ENCODE results near the gene BABAM1.

The BABAM1 gene

DNA sequence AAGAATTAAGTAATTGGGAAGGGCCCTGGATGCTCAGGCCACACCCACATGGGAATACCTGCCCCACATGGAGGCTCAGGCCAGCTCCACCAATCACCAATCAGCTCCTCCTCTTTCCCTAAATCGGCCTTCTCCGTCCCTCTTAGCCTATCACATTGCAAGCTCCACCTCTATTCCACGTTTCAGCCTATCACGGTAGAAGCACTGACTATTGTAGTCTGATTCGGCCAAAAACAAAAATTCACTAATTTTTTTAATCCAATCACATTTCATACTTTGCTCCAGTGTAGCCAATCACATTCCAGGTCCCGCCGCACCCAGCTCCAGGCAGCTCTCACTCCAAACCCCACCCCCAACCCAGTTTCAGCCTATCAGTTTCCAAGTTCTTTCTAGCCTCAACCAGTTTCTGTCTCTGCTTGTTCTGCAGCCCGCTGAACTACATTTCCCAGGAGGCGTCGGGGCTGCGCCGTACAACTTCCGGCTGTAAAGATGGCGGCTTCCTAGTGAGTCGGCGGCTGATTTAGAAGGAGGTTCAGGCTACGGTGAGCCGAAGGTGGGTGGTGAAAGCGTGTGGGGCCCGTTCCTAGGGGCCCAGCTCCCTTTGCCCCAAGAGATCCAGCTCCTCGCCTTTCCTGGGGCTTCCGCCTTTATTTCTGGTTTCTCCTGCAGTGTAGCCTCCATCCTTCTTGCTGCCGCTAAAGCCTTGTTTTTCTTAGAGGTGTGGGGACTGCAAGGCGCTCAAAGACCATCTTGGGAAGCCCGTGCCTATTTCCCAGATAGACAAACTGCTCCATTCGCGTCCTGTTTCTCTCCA, at the start of gene BABAM1:
TSS of gene BABAM1 (plus strand) at position 469 of the 814 bp plus-strand sequence. CDS start 1,364 bp downstream, outside the sequence.
- DNase-seq, result peak; percentile 99

DNA sequence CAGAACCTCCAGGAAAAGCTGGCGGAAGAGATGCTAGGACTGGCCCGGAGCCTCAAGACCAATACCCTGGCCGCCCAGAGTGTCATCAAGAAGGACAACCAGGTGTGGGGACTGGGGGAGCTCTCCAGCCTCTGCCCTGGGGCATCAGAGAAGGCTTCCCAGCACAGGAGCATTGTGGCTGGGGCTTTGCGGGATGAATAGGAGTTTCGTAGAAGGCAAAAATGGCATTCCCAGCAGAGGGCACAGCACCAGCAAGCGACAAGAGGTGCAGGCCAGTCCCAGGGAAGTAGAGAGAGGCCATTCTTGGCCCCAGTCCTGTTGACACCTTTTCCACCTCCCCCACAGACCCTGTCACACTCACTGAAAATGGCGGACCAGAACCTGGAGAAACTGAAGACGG, 48.0 kb upstream of the BABAM1 start:
- no peak for DNase-seq

DNA sequence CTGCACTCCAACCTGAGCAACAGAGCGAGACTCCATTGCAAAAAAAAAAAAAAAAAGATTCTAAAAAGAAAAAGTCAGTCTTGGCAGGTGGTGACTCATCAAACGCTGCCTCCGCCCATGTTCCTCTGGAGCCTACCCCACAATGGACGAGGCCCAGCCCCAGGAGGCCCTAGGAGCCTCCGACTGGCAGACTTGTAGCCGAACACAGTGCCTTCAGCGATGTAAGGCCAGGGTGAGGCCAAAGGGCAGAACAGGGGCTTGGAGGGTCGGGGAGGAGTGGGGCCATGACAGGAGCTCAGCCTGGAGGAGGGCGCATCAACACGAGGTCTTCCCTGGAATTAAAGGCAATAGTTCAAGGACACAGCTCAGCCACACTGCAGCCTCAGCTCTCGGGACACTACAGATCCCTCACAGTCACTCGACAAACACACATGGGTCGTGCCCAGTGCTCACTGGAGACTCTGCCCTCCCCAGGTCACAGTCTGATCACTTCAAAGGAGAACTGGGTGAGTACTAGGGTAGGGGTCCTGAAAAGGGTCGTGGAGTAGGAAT, 47.0 kb upstream of the BABAM1 start:
- DNase-seq, result no peak

DNA sequence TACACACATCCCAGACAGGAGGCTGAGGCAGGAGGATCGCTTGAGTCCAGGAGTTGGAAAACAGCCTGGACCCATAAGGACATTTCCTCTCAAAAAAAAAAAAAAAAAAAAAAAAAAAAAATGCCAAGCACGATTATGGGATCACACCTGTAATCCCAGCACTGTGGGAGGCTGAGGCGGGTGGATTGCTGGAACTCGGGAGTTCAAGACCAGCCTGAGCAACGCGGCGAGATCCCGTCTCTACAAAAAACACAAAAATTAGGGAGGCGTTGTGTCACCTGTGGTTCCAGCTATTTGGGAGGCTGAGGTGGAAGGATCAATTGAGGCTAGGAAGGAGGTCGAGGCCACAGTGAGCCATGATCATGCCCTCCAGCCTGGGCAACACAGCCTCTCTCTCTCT, 42.2 kb upstream of the BABAM1 start:
- no peak for DNase-seq

DNA sequence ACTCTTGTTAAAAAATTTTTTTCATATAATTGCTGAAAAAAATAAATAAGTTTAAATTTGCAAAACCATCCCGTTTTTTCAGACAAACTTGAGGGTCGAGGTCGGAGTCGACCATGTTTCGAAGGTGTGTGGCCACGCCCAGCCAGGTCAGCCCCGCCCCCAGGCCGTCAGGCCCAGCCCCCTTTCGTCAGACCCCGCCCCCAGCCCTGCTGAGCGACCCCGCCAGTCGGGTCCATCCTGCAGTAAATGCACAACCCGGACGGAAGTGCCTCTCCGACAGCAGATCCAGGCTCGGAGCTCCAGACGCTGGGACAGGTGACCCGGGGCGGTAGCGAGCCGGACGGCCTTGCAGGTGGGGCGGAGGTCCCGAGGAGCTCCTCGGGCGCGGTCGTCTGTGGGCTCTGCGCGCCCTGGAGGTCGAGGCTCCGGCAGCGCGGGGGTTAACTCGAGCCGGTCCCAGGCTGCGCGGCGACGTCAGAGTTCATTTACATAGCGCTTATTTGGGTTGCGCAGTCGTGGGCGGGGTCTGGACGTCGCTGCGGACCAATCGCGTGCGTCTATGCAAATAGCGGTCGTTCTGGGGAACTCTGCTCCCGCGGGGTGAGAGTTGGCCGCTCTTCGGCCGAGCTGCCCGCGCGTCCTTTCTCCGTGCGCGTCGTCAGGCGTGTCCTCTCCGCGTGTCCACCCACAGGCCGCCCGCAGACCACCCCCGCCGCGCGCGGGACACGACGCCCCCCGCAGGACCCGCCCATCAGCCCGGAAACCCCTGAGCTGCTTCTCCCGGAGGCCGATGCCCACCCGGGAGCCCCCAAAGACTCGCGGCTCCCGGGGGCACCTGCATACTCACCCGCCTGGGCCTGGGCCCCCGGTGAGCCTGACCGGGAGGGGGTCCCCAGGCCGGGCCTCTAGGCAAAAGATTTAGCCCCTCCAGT, 41.0 kb upstream of the BABAM1 start, which contains the start of gene OCEL1:
TSS of gene OCEL1 (plus strand) at position 225 of the 932 bp plus-strand sequence. CDS start at position 247, 22 bp downstream.
- peak; percentile 95 for DNase-seq

DNA sequence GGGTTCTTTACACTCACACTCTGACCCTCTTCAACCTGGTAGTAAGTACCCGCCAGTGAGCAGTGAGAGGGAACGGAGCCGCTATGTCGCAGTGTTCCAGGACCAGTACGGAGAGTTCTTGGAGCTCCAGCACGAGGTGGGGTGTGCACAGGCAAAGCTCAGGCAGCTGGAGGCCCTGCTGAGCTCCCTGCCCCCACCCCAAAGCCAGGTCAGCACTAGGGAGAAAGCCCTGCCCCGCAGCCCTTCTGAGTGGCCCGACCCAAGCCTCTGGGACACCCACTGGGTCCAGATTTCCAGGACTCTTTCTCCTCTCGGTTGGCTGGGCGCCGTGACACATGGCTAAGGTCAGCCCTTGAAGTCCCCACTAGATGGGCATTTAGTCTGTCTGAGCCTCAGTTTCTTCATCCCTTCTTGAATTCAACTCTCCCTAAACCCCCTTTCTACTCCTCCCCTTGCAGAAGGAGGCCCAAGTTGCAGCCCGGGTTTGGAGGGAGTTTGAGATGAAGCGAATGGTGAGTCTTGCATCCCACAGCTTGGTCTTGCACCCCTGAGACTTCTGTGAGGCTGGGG, 39.4 kb upstream of the BABAM1 start:
- no peak for DNase-seq

DNA sequence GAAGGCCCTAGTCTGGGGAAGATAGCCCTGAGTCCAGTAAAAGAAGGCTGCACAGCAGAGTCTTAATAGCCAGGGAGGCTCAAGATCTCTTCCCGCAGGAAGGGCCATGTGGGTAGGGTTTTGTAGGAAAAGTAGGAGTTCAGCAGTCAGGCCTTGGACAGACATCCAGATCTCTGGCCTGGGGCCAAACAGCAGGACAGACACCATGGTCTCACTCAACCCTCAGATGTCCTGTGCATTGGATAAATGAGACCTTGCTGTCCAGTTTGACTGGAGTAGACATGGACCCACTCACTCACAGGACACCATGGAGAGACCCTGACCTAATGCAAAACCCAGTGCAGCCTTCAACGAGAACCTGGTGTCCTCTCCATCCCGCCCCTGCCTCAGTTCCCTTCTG, 37.4 kb upstream of the BABAM1 start:
- DNase-seq, result no peak

DNA sequence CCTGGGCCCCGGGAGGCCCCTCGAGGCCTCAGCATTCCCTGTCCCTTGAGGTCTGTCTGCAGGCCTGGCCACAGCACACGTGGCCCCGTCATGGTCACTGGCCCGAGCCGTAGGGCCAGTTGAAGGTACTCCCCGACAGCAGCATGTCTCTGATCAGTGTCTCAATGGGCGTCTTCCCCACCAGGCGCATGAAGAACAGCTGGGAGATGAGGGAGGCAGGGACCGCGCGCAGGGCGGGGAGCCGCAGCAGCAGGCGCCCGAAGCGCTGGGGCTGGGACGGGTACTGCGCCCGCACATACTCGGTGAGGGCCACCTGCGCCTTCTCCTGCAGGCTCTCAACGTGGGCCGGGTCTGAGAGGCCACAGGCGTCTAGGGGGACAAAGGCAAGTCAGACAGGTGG, 35.0 kb upstream of the BABAM1 start:
- DNase-seq, result no peak

DNA sequence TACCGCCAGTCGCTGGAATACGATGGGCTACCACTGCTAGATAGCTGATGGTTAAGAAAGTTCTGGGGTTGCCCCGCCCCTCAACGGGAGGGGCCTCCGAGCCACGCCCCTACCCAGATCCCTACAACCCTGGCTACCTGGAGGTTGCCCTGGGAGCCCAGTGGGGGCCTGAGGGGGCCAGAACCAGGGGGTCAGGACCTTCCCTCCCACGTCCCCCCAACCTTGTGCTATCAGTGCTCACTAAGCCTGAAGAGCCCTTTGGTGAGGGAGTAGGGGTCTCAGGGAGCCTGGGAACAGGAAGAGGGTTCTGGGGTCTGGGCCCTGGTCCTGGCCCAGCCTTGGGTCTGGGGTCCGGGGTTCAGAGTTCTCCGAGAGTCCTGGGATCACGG, 32.3 kb upstream of the BABAM1 start:
- no peak for DNase-seq

DNA sequence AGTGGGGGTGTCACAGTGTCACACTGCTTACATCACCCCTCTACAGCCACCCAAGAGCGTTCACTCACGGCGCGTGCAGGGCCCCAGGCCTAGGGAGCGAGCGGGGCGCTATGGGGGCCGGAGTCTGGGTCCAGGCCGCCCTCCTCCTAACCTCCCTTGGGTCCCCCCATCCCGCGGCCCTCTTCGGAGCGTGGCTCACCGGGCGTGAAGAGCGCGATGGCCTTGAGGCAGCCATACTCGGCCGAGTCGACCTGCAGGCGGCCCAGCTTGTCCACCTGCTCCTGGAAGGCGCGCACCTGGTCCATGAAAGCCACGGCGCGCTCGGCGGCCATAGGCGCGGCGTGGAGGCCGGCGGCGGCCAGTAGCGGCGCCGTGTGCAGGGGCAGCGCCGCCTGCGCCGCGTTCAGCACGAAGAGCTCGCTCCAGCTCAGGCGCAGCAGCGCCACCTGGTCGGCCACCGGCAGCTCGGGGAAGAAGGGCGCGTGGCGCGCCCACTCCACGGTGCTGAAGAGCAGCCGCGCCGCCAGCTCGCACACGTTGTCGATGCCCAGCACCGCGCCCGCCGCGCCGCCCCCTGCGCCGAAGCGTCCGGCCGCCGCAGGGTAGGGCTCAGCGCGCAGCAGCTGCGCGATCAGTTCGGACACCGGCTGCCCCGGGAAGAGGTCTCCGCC, 31.8 kb upstream of the BABAM1 start:
- peak; percentile 71 for DNase-seq

DNA sequence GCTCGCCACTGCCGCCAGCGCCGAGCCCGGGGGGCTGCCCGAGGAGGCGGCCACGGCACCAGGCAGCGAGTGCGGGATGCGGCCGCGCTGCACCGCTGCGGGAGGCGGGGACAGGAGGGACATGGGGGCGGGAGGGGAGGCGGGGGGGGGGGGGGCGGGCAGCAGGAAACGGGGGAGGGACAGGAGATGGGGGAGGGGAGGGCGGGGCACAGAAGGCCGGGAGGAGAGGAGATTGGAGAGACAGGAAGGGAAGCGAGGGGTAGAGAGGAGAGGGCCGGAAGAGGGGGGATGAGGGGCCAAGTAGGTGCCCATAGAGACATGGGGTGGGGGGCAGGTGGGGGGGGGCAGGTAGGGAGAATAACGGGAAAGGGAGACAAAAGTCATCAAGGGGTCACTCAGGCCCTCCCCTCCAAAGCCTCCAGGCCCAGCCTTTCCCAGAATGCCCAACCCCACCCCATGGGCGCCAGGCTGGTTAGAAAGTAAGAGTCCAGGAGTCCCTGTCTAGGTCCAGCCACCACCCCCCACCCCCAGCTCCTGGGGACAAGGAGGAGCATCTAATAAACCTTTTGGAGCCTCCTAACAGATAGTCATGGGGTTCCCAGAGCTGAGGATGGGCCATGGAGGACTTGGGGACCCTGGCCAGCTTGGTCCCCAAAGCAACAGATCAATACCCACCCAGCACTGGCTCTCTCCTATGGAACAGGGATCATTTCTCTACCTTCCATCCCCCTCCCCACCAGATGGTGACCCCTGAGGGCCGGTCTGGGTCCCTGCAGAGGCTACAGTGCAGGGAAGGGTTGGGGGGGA, 31.1 kb upstream of the BABAM1 start:
- DNase-seq, result peak; percentile 55

DNA sequence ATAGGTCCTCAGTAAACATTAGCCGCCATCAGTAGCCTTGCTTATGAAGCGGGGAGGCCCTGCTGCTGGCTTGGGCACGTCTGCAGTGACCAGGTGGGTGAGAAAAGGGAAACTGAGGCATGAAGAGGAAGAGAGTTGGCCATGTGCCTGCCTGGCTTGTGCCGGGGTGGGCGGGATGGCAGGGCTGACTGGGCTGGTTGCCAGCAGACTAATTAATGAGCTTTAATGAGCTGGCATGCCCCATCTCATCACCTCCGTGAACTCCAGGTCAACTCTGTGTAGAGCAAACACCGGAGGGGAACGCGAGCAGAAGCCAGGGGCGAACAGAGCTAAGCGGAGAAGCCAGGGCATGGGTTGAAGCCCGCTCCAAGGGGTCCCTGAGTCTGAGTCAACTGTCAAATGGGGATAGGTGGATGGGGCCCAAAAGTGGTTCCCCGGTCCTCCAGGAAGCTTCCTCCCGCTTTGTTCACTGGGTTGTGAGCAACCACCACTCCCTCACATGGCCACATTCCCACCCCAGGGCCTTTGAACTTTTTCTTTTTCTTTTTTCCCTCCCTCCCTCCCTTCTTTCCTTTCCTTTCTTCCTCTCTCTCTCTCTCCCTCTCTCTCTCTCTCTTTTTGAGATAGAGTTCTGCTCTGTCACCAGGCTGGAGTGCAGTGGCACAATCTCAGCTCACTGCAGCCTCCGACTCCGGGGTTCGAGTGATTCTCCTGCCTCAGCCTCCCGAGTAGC, 30.3 kb upstream of the BABAM1 start:
- no peak for DNase-seq

DNA sequence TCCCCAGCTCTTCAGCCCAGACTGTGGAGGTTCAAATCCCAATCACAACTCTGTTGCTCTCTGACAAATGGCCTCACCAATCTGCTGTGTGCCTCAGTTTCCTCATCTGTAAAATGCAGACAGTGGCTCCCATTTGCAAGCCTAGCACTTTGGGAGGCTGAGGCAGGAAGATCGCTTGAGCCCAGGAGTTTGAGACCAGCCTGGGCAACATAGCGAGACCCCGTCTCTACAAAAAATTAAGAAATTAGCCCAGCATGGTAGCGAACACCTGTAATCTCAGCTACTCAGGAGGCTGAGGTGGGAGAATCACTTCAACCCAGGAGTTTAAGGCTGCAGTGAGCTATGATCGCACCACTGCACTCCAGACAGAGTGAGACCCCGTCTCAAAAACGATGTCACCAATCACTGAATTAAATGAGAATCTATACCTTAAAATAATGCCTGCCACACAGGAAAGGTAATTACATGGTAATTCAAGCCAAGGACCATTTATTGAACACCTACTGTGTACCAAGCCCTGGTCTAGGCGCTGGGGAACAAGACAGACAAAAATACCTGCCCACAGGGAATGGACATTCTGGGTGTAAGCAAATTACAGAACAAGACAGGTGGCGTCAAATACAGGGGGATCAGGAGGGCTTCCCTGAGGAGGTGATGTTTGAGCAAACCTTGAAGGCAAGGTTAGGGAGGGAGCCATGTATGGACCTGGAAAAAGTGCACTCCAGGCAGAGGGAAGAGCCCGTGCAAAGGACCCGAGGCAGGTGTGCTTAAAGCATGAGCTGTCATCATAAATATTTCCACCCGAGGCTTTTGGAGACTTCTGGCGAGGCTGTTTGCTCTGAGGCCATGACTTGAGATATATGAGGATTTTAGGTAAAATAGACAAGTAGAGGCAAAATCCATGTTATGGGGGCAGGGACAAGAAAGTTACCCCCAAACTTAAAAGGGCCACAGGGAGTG, 29.2 kb upstream of the BABAM1 start:
- DNase-seq, result no peak

DNA sequence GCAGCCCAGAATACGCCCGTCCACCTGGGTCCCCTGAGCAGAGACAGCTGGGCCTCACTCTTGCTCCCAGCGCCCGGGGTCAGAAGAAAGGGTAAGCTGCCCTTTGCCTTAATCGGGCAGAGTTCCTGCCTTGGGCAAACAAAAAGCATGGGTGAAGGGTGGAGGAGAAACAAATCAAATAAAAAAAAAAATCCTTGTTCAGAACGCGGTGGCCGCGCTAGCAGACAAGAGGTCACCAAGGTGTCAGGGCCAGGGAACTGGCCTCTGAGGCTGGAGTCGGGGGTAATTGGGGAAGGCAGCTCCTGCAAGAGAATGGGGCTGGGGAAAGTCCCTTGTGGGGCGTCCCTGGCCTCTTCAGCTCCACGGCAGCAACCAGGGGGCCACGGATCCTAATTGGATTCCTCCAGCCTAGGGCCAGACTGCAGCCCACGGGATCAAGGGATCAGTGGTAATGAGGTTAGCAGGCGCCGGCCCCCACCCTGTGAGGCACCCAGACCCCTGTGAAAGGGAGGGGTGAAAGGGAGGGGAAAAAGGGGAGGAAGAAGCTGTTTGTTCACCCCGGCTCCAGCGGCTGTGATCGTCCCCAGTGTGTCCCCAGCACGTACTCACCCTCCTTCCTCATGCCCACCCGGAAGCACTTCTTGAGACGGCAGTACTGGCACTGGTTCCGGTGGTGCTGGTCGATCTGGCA, 27.0 kb upstream of the BABAM1 start:
- DNase-seq, result no peak

DNA sequence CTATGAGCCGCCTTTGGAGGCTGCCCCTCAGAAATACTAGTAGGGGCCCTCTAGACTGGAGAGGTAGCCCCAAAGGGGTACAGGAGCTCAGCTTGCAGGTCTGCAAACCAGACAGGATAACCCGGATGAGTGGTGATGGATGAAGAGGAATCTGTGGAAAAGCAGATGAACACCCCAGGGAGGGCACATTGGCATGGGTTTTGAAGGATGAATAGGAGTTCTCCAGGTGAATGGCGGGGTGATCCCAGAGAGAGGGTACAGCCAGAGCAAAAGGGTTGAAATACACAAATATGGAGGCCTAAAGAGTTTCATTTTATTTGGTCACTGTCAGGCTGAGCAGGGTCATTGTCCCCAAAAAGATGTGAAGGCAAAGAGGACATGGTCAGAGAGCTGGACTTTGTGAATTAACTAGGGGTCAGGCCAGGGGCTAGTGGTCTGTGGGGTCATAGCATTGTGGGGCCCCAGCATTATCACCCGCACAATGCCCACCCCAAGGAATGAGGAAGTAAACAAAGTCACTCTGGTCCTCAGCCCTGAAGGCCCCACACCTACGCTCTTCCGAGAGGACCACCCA, 26.3 kb upstream of the BABAM1 start:
- DNase-seq, result no peak

DNA sequence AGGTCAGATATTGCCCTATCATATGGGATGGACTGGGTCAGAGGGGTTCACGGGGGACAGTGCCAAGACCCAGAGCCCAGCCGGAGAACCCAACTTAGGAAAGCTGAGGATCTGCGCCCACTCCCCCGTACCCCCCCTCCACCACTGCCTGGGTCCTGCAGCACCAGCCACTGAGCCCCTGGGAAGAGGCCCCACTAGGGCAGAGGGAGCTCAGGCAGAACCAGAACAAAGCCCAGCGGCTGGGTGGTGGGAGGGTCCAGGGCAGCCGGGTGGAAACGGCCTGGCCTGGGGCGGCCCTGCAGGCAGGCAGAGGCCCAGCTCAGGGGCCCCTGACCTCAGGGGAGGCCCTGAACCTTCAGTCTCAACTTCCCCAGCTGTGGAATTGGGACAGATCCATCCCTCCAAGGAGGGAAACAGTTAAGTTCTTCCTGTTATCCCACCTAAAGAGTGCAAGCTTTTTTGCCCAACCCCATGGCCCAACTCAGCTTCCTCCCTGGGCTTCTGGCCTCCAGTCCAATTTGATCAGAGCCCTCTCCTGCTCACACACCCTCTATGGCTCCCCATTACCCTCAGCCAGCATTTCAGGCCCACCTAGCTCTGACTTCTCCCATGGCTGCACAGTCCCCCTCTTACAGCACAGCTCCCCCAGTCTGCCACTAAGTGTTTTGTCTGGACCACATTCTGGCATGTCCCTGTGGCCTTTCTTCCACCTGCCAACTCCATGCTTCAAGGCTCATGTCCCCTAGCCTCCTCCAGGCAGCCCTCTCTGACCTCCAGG, 24.6 kb upstream of the BABAM1 start:
- no peak for DNase-seq

DNA sequence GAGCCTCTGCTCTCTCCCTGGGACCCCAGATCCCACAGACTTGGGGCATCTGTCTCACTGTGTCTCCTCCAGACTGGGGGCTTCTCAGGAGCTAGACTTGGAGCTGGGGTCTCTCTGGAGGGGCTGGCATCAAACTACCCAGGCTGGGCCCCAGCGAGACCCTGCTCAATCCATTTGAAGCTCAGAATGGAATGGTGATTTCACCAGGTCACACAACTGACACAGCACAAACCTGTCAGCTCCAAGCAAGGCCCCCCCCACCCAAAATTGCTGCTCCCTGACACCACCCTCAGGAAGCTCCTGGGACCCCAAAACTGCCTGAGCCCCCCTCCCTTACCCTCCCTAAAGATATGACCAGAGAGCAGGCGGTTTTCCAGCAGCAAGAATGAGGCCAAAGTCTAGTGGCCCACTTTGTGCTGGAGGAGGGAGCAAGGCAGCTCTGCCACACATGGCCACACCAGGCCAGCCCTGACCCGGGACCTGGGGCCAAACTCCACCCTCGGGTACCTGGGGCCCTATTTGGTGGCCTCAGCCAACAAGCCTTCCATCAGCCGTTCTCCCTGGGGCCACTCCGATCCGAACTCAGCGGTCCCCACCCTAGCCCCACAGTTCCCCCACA, 23.9 kb upstream of the BABAM1 start:
- no peak for DNase-seq

All from DMS153 (cell line).